ENCODE results near the gene ESR2. TPM values are rescaled to one million over a fixed set of nuclear protein-coding genes. Genes with fewer than 3 reads are reported as not detected.
A peak's percentile ranks its signal among the peaks of the same experiment; 100 is the strongest.

ESR2 gene
- 0.19 and 0.52 TPM in 2 replicates for total RNA-seq (2021; fragmentation: NEBNext Ultra II Directional; extraction: Animal tissue kit (Norgen Biotek cat#: 25700))
- 0.22 and 0.23 TPM in 2 replicates for polyA plus RNA-seq (2011; rRNA removed)
- 0.28 TPM for polyA plus RNA-seq (2011; cell fraction: cytosol; rRNA removed)
- polyA plus RNA-seq (2011; cell fraction: nucleus; rRNA removed), result 0.73 TPM
- polyA plus RNA-seq (2012, experiment 1 of 2), result 0.29 to 0.70 TPM (median 0.44 TPM) in 4 replicates
- 0.05 TPM for polyA plus RNA-seq (2012, experiment 2 of 2)
- polyA plus RNA-seq (2013, experiment 1 of 2), result 0.10 TPM
- polyA plus RNA-seq (2013, experiment 2 of 2), result 0.13 TPM
- polyA minus RNA-seq (2011; rRNA and poly(A)+ RNA removed), result 0.91 and 1.0 TPM in 2 replicates
- polyA minus RNA-seq (2011; cell fraction: cytosol; rRNA and poly(A)+ RNA removed), result not detected
- polyA minus RNA-seq (2011; cell fraction: nucleus; rRNA and poly(A)+ RNA removed), result 2.9 TPM
- long read RNA-seq, experiment 1, result 0 reads
- long read RNA-seq, experiment 2, partial matches to known transcripts, result 3 of 3 reads
- long read RNA-seq, experiment 2, other reads (novel, unspliced or antisense), result 0 of 3 reads

DNA sequence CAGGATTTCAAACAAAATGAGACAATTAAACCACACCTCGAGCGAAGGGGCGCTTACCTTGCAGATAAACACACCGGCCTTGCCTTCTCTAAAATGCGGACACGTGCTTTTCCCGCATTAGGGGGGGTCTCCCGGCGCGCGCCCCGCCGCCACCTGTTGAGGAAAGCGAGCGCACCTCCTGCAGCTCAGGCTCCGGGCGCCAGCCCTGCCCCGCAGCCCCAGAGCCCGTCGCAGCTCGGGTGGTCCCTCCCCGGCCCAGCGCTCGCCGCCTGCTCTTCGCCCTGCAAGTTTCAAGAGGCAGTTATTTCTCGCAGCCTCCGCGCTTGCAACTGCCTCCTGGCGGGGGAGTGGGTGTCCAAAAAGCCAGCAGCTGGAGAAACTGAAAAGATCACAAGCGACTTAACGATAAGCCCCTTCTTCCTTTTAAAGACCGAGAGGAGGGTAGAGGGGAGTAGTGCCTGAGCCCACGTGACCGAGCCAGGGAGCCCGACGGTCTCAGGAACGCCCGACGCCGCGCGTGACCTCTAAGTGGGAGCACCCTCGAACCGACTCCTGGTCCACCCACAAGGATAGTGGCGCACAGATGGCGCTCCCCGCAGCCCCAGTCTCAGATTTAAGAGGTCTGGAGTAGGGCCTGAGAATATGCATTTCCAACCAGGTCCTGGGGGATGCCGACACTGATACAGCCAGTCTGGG lies at the start of gene ESR2:
Gene ESR2, minus strand, starts transcription at position 396 of the 696 bp plus-strand sequence. CDS start 11,386 bp downstream, outside the sequence.
- Histone ChIP-seq H4K91ac (replicated peaks; ENCODE audit: insufficient read length, low read length) (no peak within 1 kb of the TSS), H2BK120ac (replicated peaks; ENCODE audit: low read depth, low read length) (no peak within 1 kb of the TSS), H2BK5ac (ENCODE audit: low read depth, low read length) (no peak within 1 kb of the TSS), H4K8ac (ENCODE audit: extremely low read depth, insufficient read depth, low read length) (no peak within 1 kb of the TSS), H4K5ac (ENCODE audit: insufficient read length, low read depth, low read length) (no peak within 1 kb of the TSS), H3K79me1 (ENCODE audit: low read depth, low read length) (no peaks in the 10 kb centered on the region), H3K9me3 (ENCODE audit: insufficient read depth in 2 of 2, low read depth in 1 of 2, low read length in 1 of 2) (no peaks in the 10 kb centered on the region), H3K36me3 (ENCODE audit: control insufficient read depth in 2 of 4, insufficient read depth in 4 of 4, low read length in 3 of 4) (no peaks in the 10 kb centered on the region), H3K56ac (replicated peaks; ENCODE audit: insufficient read length, low read depth, low read length) (no peak within 1 kb of the TSS), H3K18ac (ENCODE audit: extremely low read depth, low read length) (no peak within 1 kb of the TSS), H2AFZ (ENCODE audit: low read length) (peak within 1 kb of the TSS; percentile 81), H2BK15ac (ENCODE audit: low read length) (no peak within 1 kb of the TSS), H3K9ac (replicated peaks in 1 of 4; ENCODE audit: extremely low read depth in 1 of 4, low read depth in 3 of 4, low read length in 3 of 4) (no peak within 1 kb of the TSS; a peak in 2 of 7 replicates), H3K27ac (ENCODE audit: low read depth, low read length) (no peak within 1 kb of the TSS), H2BK20ac (ENCODE audit: low read length) (0 out of 2 replicates have a peak within 1 kb of the TSS, but pooled peaks have one; percentile 40), H2BK12ac (ENCODE audit: low read depth, low read length) (no peak within 1 kb of the TSS), H3K14ac (ENCODE audit: insufficient read length) (no peak within 1 kb of the TSS), H3K27me3 (replicated peaks in 1 of 4; ENCODE audit: control insufficient read depth in 3 of 4, extremely low read depth in 1 of 4, insufficient read depth in 3 of 4, low read length in 3 of 4) (peaks cover 0 to 20% (median 16%) of the 10 kb centered on the region in 4 experiments; a peak in 6 of 7 replicates), H3K79me2 (ENCODE audit: control insufficient read depth in 1 of 2, insufficient read depth in 2 of 2, low read length in 2 of 2) (no peaks in the 10 kb centered on the region), H3K23me2 (ENCODE audit: low read depth, low read length) (peaks cover 11% of the 10 kb centered on the region; the same call in 1 of the 2 replicates), H3K4me3 (ENCODE audit: extremely low read depth in 1 of 4, insufficient read depth in 2 of 4, low read depth in 3 of 4, low read length in 4 of 4) (peak within 1 kb of the TSS; percentile 20 to 60 (median 52)), H4K20me1 (replicated peaks in 1 of 2; ENCODE audit: control insufficient read depth in 1 of 2, insufficient read depth in 2 of 2, low read length in 2 of 2) (no peaks in the 10 kb centered on the region), H3K4me2 (ENCODE audit: insufficient read depth in 1 of 2, low read depth in 2 of 2, low read length in 2 of 2) (peak within 1 kb of the TSS; percentile 86 to 89), H3K4ac (replicated peaks; ENCODE audit: insufficient read length, low read depth, low read length) (no peak within 1 kb of the TSS), H3K23ac (ENCODE audit: insufficient read length) (no peak within 1 kb of the TSS), H2AK5ac (ENCODE audit: low read depth, low read length) (no peak within 1 kb of the TSS), H3K4me1 (replicated peaks in 1 of 4; ENCODE audit: control insufficient read depth in 3 of 4, insufficient read depth in 4 of 4, low read length in 3 of 4) (peaks cover 0 to 3% (median 2%) of the 10 kb centered on the region in 4 experiments; a peak in 3 of 7 replicates)
- CTCF ChIA-PET (ENCODE audit: partially characterized antibody), result interaction anchor here (0.6 to 5.4 kb wide), 31 partner anchors 10 to 494 kb away, joined by 3 to 49 read pairs (median 4); no protein-coding TSS in a partner anchor
- FAIRE-seq (no peak), DNase-seq (ENCODE audit: low read depth in 1 of 2, low spot score in 2 of 2) (peak; percentile 3 to 73)
- 4% methylated on average over 49 of the region's 49 CpGs; no CpG with 5 or more reads in 1 of the 2 experiments for WGBS, 2 experiments (ENCODE audit: extremely low coverage in 1 of 2, insufficient coverage in 1 of 2, insufficient read length in 1 of 2, insufficient replicate concordance in 2 of 2, low coverage in 1 of 2, low lambda C conversion rate in 2 of 2, missing lambda C conversion rate in 1 of 2)
- POLR2A ChIA-PET (ENCODE audit: partially characterized antibody), result interaction anchor here (0.8 to 2.0 kb wide), 3 partner anchors 11 to 211 kb away, joined by 3 to 4 read pairs (median 3); partner anchors contain the start of gene ZBTB1
- TF ChIP-seq ATF3 (IDR thresholded peaks at IDR 0.05; ENCODE audit: insufficient read depth, low read depth, low read length), result 0 out of 2 replicates have a peak, but pooled peaks have one; percentile 2
- TF ChIP-seq HDAC6 (IDR thresholded peaks at IDR 0.05; ENCODE audit: low read depth, low read length), result no peak
- TF ChIP-seq EP300 (IDR thresholded peaks at IDR 0.05; ENCODE audit: borderline replicate concordance in 1 of 2, low read depth in 2 of 2, low read length in 2 of 2), result no peak
- TF ChIP-seq SUZ12 (IDR thresholded peaks at IDR 0.05; ENCODE audit: low read length), result peak; percentile 69
- TF ChIP-seq BRCA1 (IDR thresholded peaks at IDR 0.05; ENCODE audit: low read depth, low read length), result no peak
- TF ChIP-seq RNF2 (IDR thresholded peaks at IDR 0.05; ENCODE audit: borderline replicate concordance, low read depth, low read length, missing control alignments, poor library complexity, severe bottlenecking), result peak; percentile 33
- peak; percentile 52 for TF ChIP-seq CTBP2 (IDR thresholded peaks at IDR 0.05; ENCODE audit: borderline replicate concordance, insufficient read depth, insufficient read length, low read length)
